NCI-H1092 (cell line): ENCODE measurements around the gene SLC25A1.

ENCODE experiments used
- DNase-seq: peaks from one replicate; lab custom pipeline; 2025; lab: John Stamatoyannopoulos, UW

SLC25A1 gene

GRCh38 chr22:19180740-19181410, 2.3 kb upstream of the SLC25A1 start:
- DNase-seq, result no peak

GRCh38 chr22:19180234-19180633, 1.7 kb upstream of the SLC25A1 start:
- DNase-seq, result no peak

- peak; percentile 15 for DNase-seq
These were observed 1.0 kb upstream of the SLC25A1 start for GRCh38 chr22:19179497-19180048.

GRCh38 chr22:19178065-19178656, 375 bp downstream of the SLC25A1 start:
- DNase-seq, result no peak

- no peak for DNase-seq
These were observed 1.1 kb downstream of the SLC25A1 start for GRCh38 chr22:19177164-19178064.

GRCh38 chr22:19176732-19177131, 1.8 kb downstream of the SLC25A1 start:
- DNase-seq, result no peak

- DNase-seq, result no peak
These were observed 2.3 kb downstream of the SLC25A1 start for GRCh38 chr22:19176175-19176643.

- no peak for DNase-seq
These were observed 2.8 kb downstream of the SLC25A1 start for GRCh38 chr22:19175602-19176174.

- no peak for DNase-seq
These were observed 3.4 kb downstream of the SLC25A1 start for GRCh38 chr22:19175026-19175601.

- no peak for DNase-seq
These were observed 4.2 kb downstream of the SLC25A1 start for GRCh38 chr22:19174106-19175025.

- no peak for DNase-seq
These were observed 5.2 kb downstream of the SLC25A1 start for GRCh38 chr22:19173047-19174035.

- DNase-seq, result no peak
These were observed 6.1 kb downstream of the SLC25A1 start for GRCh38 chr22:19172213-19173046.

GRCh38 chr22:19169947-19170318, 8.6 kb downstream of the SLC25A1 start:
- no peak for DNase-seq

GRCh38 chr22:19169002-19169946, 9.3 kb downstream of the SLC25A1 start:
- DNase-seq, result no peak

GRCh38 chr22:19168088-19168890, 10.2 kb downstream of the SLC25A1 start:
- DNase-seq, result no peak

GRCh38 chr22:19167106-19167869, 11.2 kb downstream of the SLC25A1 start:
- no peak for DNase-seq
